ENCODE results near the gene MET. TPM values are rescaled to one million over a fixed set of nuclear protein-coding genes. Genes with fewer than 3 reads are reported as not detected.
"Not testable (repeated sequence)": the region's sequence is repeated elsewhere in the genome, so short reads cannot be mapped to it uniquely, and the experiment has no call there.

The MET gene
- total RNA-seq = not detected

GRCh38 chr7:116671681-116672595, at the start of gene MET:
Gene MET, plus strand, starts transcription at chr7:116672196. Its CDS starts 26,889 bp downstream, at chr7:116699085.
- DNase-seq (peak; percentile 54), ATAC-seq (peak; percentile 78)
- Mint-ChIP-seq H3K27me3 (ENCODE audit: low read depth) (peaks cover 56% of the 10 kb centered on the region), H3K36me3 (ENCODE audit: low read depth) (no peaks in the 10 kb centered on the region), H3K4me3 (peak within 1 kb of the TSS; percentile 62), H3K9me3 (ENCODE audit: insufficient read depth) (no peaks in the 10 kb centered on the region), H3K4me1 (ENCODE audit: low read depth) (peaks cover 7% of the 10 kb centered on the region), H3K27ac (no peak within 1 kb of the TSS)
- POLR2A ChIA-PET = no interaction called here
- CTCF ChIA-PET = interaction anchor here (1.2 kb wide), 1 partner anchor 115 kb away, joined by 4 read pairs; no protein-coding TSS in a partner anchor

DNA sequence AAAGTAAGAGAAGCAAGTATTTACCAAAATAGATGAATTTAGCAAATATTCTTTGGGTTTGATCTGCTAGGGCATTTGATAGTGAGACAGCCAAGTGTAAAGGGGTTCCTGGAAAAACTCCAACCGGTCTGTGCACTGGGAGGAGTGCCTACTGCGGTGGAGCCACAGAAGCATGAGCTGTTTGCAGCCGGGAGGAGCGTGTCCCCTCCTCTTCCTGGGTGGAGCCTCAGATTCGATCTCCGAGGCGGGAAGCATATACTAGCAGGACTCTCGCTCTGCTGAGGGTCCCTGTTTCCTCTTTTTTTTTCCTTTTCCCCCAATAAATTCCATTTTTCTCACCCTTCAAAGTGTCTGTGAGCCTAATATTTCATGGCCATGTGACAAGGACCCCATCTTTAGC, 45.1 kb upstream of the MET start:
- no peaks in the 10 kb centered on the region for H3K9me3 Mint-ChIP-seq (ENCODE audit: insufficient read depth)
- no peak overlapping the region for H3K27ac Mint-ChIP-seq
- POLR2A ChIA-PET = no interaction called here
- DNase-seq (no peak), ATAC-seq (no peak)
- H3K4me3 Mint-ChIP-seq = no peak overlapping the region
- CTCF ChIA-PET = no interaction called here
- no peaks in the 10 kb centered on the region for H3K36me3 Mint-ChIP-seq (ENCODE audit: low read depth)
- peaks cover 12% of the 10 kb centered on the region for H3K27me3 Mint-ChIP-seq (ENCODE audit: low read depth)
- no peaks in the 10 kb centered on the region for H3K4me1 Mint-ChIP-seq (ENCODE audit: low read depth)

GRCh38 chr7:116629051-116629463, 42.9 kb upstream of the MET start:
- H3K9me3 Mint-ChIP-seq (ENCODE audit: insufficient read depth) = no peaks in the 10 kb centered on the region
- peaks cover 8% of the 10 kb centered on the region for H3K27me3 Mint-ChIP-seq (ENCODE audit: low read depth)
- CTCF ChIA-PET = interaction anchor here (1.5 kb wide), 1 partner anchor 38 kb away, joined by 3 read pairs; no protein-coding TSS in a partner anchor
- no peak overlapping the region for H3K27ac Mint-ChIP-seq
- DNase-seq (no peak), ATAC-seq (no peak)
- POLR2A ChIA-PET = no interaction called here
- H3K4me3 Mint-ChIP-seq = no peak overlapping the region
- no peaks in the 10 kb centered on the region for H3K4me1 Mint-ChIP-seq (ENCODE audit: low read depth)
- H3K36me3 Mint-ChIP-seq (ENCODE audit: low read depth) = no peaks in the 10 kb centered on the region

GRCh38 chr7:116630357-116630756, 41.6 kb upstream of the MET start:
- CTCF ChIA-PET = interaction anchor here (1.0 to 1.5 kb wide), 2 partner anchors 27 to 39 kb away, joined by 3 read pairs; no protein-coding TSS in a partner anchor
- no peak for ATAC-seq
- POLR2A ChIA-PET = no interaction called here

DNA sequence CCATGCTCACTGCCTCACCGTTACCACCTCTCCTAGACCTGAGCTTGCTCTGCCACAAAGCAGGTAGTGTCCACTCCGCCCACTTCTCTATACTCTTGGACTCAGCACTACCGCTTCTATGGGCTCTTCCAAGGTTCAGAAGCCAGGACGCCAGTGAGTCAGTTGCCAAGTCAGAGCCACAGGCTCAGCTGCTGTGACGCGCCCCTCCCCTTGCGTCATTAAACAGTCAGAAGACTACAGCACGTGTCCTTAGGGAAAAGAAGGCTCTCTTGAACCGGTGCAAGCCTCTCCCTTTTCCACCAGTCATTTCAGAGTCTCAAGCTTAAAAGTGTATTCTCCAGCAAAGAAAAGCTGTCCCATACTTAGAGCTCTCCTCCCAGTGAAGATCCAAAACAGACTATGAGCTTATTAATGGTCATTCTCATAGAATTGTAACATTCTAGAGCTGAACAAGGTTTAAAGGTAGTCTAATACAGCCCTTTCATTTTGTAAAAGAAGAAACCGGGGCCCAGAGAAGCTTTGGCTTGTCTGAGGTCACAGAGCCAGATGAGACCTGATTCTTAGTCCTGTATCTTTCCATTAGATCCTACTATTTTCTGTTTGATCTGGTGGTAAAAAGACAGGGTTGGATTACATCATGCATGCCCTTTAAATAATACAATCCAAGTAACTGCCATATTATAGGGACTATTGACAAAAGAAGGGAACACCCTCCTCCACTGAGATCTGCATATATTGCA, 40.9 kb upstream of the MET start:
- no peak for ATAC-seq
- Mint-ChIP-seq H3K4me1 (ENCODE audit: low read depth) (no peaks in the 10 kb centered on the region), H3K27me3 (ENCODE audit: low read depth) (peaks cover 4% of the 10 kb centered on the region), H3K4me3 (no peak overlapping the region), H3K27ac (no peak overlapping the region), H3K36me3 (ENCODE audit: low read depth) (no peaks in the 10 kb centered on the region), H3K9me3 (ENCODE audit: insufficient read depth) (no peaks in the 10 kb centered on the region)
- CTCF ChIA-PET = no interaction called here
- no peak for DNase-seq
- POLR2A ChIA-PET = no interaction called here

More at GRCh38 chr7:116630357-116630756, 41.6 kb upstream of the MET start:
- Mint-ChIP-seq H3K4me1 (ENCODE audit: low read depth) (no peaks in the 10 kb centered on the region), H3K4me3 (no peak overlapping the region), H3K27ac (no peak overlapping the region), H3K36me3 (ENCODE audit: low read depth) (no peaks in the 10 kb centered on the region), H3K9me3 (ENCODE audit: insufficient read depth) (no peaks in the 10 kb centered on the region), H3K27me3 (ENCODE audit: low read depth) (peaks cover 7% of the 10 kb centered on the region)
- DNase-seq = no peak

DNA sequence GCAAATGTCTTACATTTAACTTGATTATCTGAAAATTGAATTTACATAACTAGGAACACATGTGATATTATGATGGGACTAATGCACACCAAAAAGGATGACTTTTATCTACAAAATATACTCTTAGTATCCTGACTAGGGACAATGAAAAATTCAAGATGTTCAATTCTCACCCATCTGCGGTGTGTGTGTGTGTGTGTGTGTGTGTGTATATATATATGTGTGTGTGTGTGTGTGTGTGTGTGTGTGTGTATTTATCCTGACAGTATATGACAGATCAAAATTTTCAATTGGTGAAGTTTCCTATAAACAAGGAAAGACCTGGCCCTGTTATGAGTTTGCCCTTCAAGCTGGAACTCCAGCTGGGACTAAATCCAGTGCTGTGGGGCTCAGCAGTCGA, 40.3 kb upstream of the MET start:
- no peak for ATAC-seq
- DNase-seq = no peak
- H3K9me3 Mint-ChIP-seq (ENCODE audit: insufficient read depth) = no peaks in the 10 kb centered on the region
- H3K36me3 Mint-ChIP-seq (ENCODE audit: low read depth) = no peaks in the 10 kb centered on the region
- no peaks in the 10 kb centered on the region for H3K4me1 Mint-ChIP-seq (ENCODE audit: low read depth)
- H3K27me3 Mint-ChIP-seq (ENCODE audit: low read depth) = peaks cover 4% of the 10 kb centered on the region
- ChIA-PET POLR2A (no interaction called here), CTCF (no interaction called here)
- H3K4me3 Mint-ChIP-seq = no peak overlapping the region
- no peak overlapping the region for H3K27ac Mint-ChIP-seq

- H3K4me1 Mint-ChIP-seq (ENCODE audit: low read depth) = no peaks in the 10 kb centered on the region
- DNase-seq (no peak), ATAC-seq (no peak)
- ChIA-PET POLR2A (no interaction called here), CTCF (no interaction called here)
- peaks cover 4% of the 10 kb centered on the region for H3K27me3 Mint-ChIP-seq (ENCODE audit: low read depth)
- no peak overlapping the region for H3K27ac Mint-ChIP-seq
- no peaks in the 10 kb centered on the region for H3K36me3 Mint-ChIP-seq (ENCODE audit: low read depth)
- no peak overlapping the region for H3K4me3 Mint-ChIP-seq
- H3K9me3 Mint-ChIP-seq (ENCODE audit: insufficient read depth) = no peaks in the 10 kb centered on the region
Observed at GRCh38 chr7:116632384-116632783, 39.6 kb upstream of the MET start.

DNA sequence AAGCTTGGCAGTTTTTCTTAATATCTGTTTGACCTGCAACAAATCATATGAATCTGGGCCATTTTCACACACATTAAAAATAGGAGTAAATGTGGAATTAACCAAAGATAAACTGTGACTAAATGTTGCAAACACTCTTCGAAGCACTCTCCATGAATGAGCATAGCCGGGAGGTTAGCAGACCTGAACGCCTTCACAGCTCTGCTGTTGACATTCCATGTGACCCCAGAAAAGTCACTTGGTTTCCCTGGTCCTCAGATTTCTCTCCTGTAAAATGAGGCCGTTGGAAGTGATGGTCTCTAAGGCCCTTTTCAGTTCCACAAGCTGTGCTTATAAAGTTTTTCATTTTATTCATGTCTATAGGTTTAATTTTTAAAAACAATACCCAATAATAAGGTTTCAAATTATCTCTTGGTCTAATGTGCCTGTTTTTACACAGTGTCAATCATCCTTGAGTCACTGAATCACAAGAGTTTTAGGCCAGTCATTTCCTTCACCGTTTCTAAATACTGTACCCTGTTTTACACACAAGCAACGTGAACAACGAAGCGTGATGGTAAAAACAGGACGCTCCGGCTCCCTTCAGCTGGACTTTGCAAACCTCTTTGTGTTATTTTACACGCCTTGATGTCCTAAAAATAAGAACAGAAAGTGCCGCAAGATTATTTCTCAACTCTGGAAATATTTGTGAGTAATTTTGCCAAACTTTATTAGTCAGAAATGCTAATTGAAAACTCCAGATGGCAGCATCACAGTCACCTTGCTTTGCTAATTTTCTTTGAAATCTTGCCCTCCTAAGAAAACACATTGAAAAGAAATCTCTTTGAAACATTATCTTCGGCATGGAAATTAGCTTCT, 38.6 kb upstream of the MET start:
- H3K27me3 Mint-ChIP-seq (ENCODE audit: low read depth) = peaks cover 4% of the 10 kb centered on the region
- no peaks in the 10 kb centered on the region for H3K4me1 Mint-ChIP-seq (ENCODE audit: low read depth)
- DNase-seq = no peak
- no peak for ATAC-seq
- ChIA-PET CTCF (no interaction called here), POLR2A (no interaction called here)
- no peak overlapping the region for H3K27ac Mint-ChIP-seq
- H3K36me3 Mint-ChIP-seq (ENCODE audit: low read depth) = no peaks in the 10 kb centered on the region
- H3K4me3 Mint-ChIP-seq = no peak overlapping the region
- H3K9me3 Mint-ChIP-seq (ENCODE audit: insufficient read depth) = no peaks in the 10 kb centered on the region

- Mint-ChIP-seq H3K9me3 (ENCODE audit: insufficient read depth) (no peaks in the 10 kb centered on the region), H3K27ac (no peak overlapping the region), H3K4me3 (no peak overlapping the region), H3K27me3 (ENCODE audit: low read depth) (no peaks in the 10 kb centered on the region), H3K36me3 (ENCODE audit: low read depth) (no peaks in the 10 kb centered on the region), H3K4me1 (ENCODE audit: low read depth) (no peaks in the 10 kb centered on the region)
- POLR2A ChIA-PET = no interaction called here
- CTCF ChIA-PET = no interaction called here
- DNase-seq = no peak
- no peak for ATAC-seq
Observed at GRCh38 chr7:116636997-116637396, 35.0 kb upstream of the MET start.

GRCh38 chr7:116638592-116638991, 33.4 kb upstream of the MET start:
- POLR2A ChIA-PET; ATAC-seq; H3K27me3 Mint-ChIP-seq (ENCODE audit: low read depth); H3K36me3 Mint-ChIP-seq (ENCODE audit: low read depth); CTCF ChIA-PET; H3K9me3 Mint-ChIP-seq (ENCODE audit: insufficient read depth); H3K27ac Mint-ChIP-seq; DNase-seq; H3K4me1 Mint-ChIP-seq (ENCODE audit: low read depth); H3K4me3 Mint-ChIP-seq: not testable (repeated sequence)

DNA sequence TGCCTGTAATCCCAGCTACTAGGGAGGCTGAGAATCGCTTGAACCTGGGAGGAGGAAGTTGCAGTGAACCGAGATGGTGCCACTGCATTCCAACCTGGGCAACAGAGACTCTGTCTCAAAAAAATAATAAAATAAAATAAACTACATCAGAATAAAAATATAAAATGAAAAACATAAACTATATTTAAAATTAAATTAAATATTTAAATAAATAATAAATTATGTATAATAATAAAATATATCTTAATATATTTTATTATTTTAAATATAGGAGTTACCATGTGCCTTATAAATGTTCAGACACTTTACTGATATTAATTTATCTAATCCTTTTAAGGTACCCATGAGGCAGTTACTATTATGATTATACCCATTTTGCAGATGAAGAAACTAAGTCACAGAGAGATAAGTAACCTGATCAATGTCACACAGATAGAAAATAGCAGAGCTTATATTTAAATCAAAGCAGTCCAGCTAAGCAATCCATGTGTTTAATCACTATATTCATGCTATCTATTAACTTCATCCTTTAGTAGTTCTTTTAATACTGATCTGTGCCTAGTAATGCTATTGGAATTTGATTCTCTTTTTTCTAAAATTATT, 30.3 kb upstream of the MET start:
- Mint-ChIP-seq H3K36me3 (ENCODE audit: low read depth) (no peaks in the 10 kb centered on the region), H3K27me3 (ENCODE audit: low read depth) (peaks cover 2% of the 10 kb centered on the region), H3K4me3 (no peak overlapping the region), H3K27ac (no peak overlapping the region), H3K9me3 (ENCODE audit: insufficient read depth) (no peaks in the 10 kb centered on the region), H3K4me1 (ENCODE audit: low read depth) (no peaks in the 10 kb centered on the region)
- no peak for ATAC-seq
- ChIA-PET POLR2A (no interaction called here), CTCF (no interaction called here)
- no peak for DNase-seq
